Sigmoid colon (tissue), 7 donors: ENCODE measurements around the gene HPX. TPM values are rescaled to one million over a fixed set of nuclear protein-coding genes. Genes with fewer than 3 reads are reported as not detected.

Experiments used
- DNase-seq: peaks from one replicate; pipeline ENCODE4 v3.0.0-alpha.2; 2019
- H3K27ac ChIP-seq, 4 donors: fragments of 200-600 bp; sonication (generic); one replicate each; pipeline ENCODE4 v1.5.1; 2016 to 2019; ENCODE audit warnings: mild to moderate bottlenecking in 1 of 4
- H3K27me3 ChIP-seq, 3 donors: fragments of 200-600 bp; sonication (generic); one replicate each; pipeline ENCODE4 v1.5.1; 2019; ENCODE audit warnings: mild to moderate bottlenecking in 1 of 3
- H3K36me3 ChIP-seq, 4 donors: fragments of 200-600 bp; sonication (generic); one replicate each; pipeline ENCODE4 v1.5.1; 2016 to 2019
- H3K4me1 ChIP-seq, 4 donors: fragments of 200-600 bp; sonication (generic); one replicate each; pipeline ENCODE4 v1.5.1; 2017 to 2019
- H3K4me3 ChIP-seq, 4 donors: fragments of 200-600 bp; sonication (generic); one replicate each; pipeline ENCODE4 v1.5.1; 2017 to 2019; ENCODE audit warnings: mild to moderate bottlenecking in 2 of 4, moderate library complexity in 1 of 4
- H3K9me3 ChIP-seq, 4 donors: fragments of 200-600 bp in 3 of 4; sonication (generic) in 3 of 4; one replicate each; pipeline versions ENCODE4 v1.5.1 to v1.6.1; 2013 to 2019
- EP300 ChIP-seq, 4 donors: sonication (generic); formaldehyde crosslinking; IDR thresholded peaks; one replicate each; pipeline ENCODE4 v1.6.1; 2017; ENCODE audit warnings: antibody characterized with exemption in 4 of 4
- POLR2A ChIP-seq, 2 donors: fragments of 450-650 bp; IDR thresholded peaks; one replicate each; pipeline ENCODE4 v1.6.1; 2016; ENCODE audit warnings: antibody characterized with exemption in 2 of 2, mild to moderate bottlenecking in 2 of 2, moderate library complexity in 2 of 2
- POLR2AphosphoS5 ChIP-seq, 4 donors: sonication (generic); formaldehyde crosslinking; IDR thresholded peaks; one replicate each; pipeline ENCODE4 v1.6.1; 2017; ENCODE audit warnings: antibody characterized with exemption in 4 of 4
- WGBS, 2 donors: extraction: QIAGEN DNeasy Blood & Tissue Kit; methylation state at CpG; one replicate each; pipeline ENCODE4 v1.1.7; 2013; 5-methylcytosine and 5-hydroxymethylcytosine counted together
- intact Hi-C: fragments of 100-400 bp; cut with DNase I; formaldehyde crosslinking; loops from one replicate; pipeline ENCODE4 v1.15.1; 2023
- polyA plus RNA-seq, 3 donors: library from polyadenylated mRNA; stranded (reverse); fragments of 200-250 nt; gene quantifications; one replicate each; pipeline ENCODE4 v1.2.3, GENCODE V29; 2013
- total RNA-seq, 4 donors: library from RNA; depleted of rRNA; stranded (reverse); fragments of >200 nt; gene quantifications; one replicate each; pipeline ENCODE4 v1.1.0, GENCODE V29; 2016
- TF ChIP-seq, protein P1 (sequence below), 4 experiments: fragments of 450-650 bp in 3 of 4; fragments of 200-600 bp in 1 of 4; IDR thresholded peaks; one replicate each; pipeline ENCODE4 v1.5.1; 2016 to 2019; ENCODE audit warnings: antibody characterized with exemption in 4 of 4, mild to moderate bottlenecking in 3 of 4, moderate library complexity in 2 of 4
- donor health status: healthy with polysubstance abuse.
- donor health status: Bipolar disorder and iron deficiency.
- donor health status: healthy.

Gene HPX
- total and polyA plus RNA-seq, 7 donors, result 0.54 to 3.0 (median 1.3) TPM; not detected in 3

- no peaks in the 10 kb centered on the region for H3K9me3 ChIP-seq
- no peaks in the 10 kb centered on the region for H3K27me3 ChIP-seq
- intact Hi-C loops, result no loop called here
- no peak for DNase-seq
- peaks cover 0 to 6% (median 5%) of the 10 kb centered on the region in 4 donors for H3K4me1 ChIP-seq
- H3K36me3 ChIP-seq, result no peaks in the 10 kb centered on the region
- 88 to 97% methylated on average over 7 of the region's 7 CpGs for WGBS, 2 donors
- TF ChIP-seq POLR2A (IDR thresholded peaks at IDR 0.05), result no peak
- TF ChIP-seq EP300 (IDR thresholded peaks at IDR 0.05), result no peak
- TF ChIP-seq, protein P1, sequence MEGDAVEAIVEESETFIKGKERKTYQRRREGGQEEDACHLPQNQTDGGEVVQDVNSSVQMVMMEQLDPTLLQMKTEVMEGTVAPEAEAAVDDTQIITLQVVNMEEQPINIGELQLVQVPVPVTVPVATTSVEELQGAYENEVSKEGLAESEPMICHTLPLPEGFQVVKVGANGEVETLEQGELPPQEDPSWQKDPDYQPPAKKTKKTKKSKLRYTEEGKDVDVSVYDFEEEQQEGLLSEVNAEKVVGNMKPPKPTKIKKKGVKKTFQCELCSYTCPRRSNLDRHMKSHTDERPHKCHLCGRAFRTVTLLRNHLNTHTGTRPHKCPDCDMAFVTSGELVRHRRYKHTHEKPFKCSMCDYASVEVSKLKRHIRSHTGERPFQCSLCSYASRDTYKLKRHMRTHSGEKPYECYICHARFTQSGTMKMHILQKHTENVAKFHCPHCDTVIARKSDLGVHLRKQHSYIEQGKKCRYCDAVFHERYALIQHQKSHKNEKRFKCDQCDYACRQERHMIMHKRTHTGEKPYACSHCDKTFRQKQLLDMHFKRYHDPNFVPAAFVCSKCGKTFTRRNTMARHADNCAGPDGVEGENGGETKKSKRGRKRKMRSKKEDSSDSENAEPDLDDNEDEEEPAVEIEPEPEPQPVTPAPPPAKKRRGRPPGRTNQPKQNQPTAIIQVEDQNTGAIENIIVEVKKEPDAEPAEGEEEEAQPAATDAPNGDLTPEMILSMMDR (IDR thresholded peaks at IDR 0.05), result no peak
- TF ChIP-seq POLR2AphosphoS5 (IDR thresholded peaks at IDR 0.05), result no peak
- H3K27ac ChIP-seq, result no peak overlapping the region
- no peak overlapping the region for H3K4me3 ChIP-seq
Observed at GRCh38 chr11:6385046-6385777, 55.6 kb downstream of the HPX start.

Other genes starting within 250 kb of the HPX start
- gene OR52W1, start 241.8 kb downstream of the HPX start, total RNA-seq, result not detected
- gene OR52W1, start 241.8 kb downstream of the HPX start, polyA plus RNA-seq, result not detected
- not detected for gene C11orf42, start 235.4 kb downstream of the HPX start, total RNA-seq
- not detected for gene C11orf42, start 235.4 kb downstream of the HPX start, polyA plus RNA-seq
- gene FHIP1B, start 206.4 kb downstream of the HPX start, total RNA-seq, result 10 to 100 TPM; 21.6 to 66.0 (median 36.6) TPM
- 10 to 100 TPM; 43.5 to 89.0 (median 49.2) TPM for gene FHIP1B, start 206.4 kb downstream of the HPX start, polyA plus RNA-seq
- under 1 TPM in 1 of 4 donors, not detected in 3; 0.55 TPM for gene CNGA4, start 201.9 kb downstream of the HPX start, total RNA-seq
- under 1 TPM in 1 of 3 donors, not detected in 2; 0.16 TPM for gene CNGA4, start 201.9 kb downstream of the HPX start, polyA plus RNA-seq
- gene CCKBR, start 181.1 kb downstream of the HPX start, total RNA-seq, result under 1 TPM in 2 of 4 donors, not detected in 2; 0.41 to 0.99 TPM
- gene CCKBR, start 181.1 kb downstream of the HPX start, polyA plus RNA-seq, result not detected
- gene CAVIN3, start 120.5 kb downstream of the HPX start, total RNA-seq, result 100 to 1,000 TPM; 113 to 294 (median 188) TPM
- 10 to 100 TPM in 2 of 3 donors, 1 to 10 TPM in 1; 6.9 to 25.6 (median 24.0) TPM for gene CAVIN3, start 120.5 kb downstream of the HPX start, polyA plus RNA-seq
- gene SMPD1, start 50.5 kb downstream of the HPX start, total RNA-seq, result 10 to 100 TPM; 17.1 to 36.8 (median 18.5) TPM
- gene SMPD1, start 50.5 kb downstream of the HPX start, polyA plus RNA-seq, result 10 to 100 TPM in 2 of 3 donors, 1 to 10 TPM in 1; 9.6 to 46.4 (median 22.2) TPM
- gene APBB1, start 21.9 kb downstream of the HPX start, total RNA-seq, result 10 to 100 TPM; 51.0 to 85.0 (median 61.7) TPM
- gene APBB1, start 21.9 kb downstream of the HPX start, polyA plus RNA-seq, result 10 to 100 TPM in 1 of 3 donors, 1 to 10 TPM in 2; 5.5 to 19.7 (median 9.6) TPM
- gene TRIM3, start 33.0 kb upstream of the HPX start, total RNA-seq, result 10 to 100 TPM; 19.8 to 27.1 (median 24.4) TPM
- gene TRIM3, start 33.0 kb upstream of the HPX start, polyA plus RNA-seq, result 10 to 100 TPM; 14.6 to 19.8 (median 17.1) TPM
- 10 to 100 TPM; 33.9 to 37.2 (median 35.3) TPM for gene ARFIP2, start 40.3 kb upstream of the HPX start, total RNA-seq
- 10 to 100 TPM; 55.8 to 68.0 (median 60.7) TPM for gene ARFIP2, start 40.3 kb upstream of the HPX start, polyA plus RNA-seq
- 10 to 100 TPM; 24.9 to 47.4 (median 44.2) TPM for gene TIMM10B, start 40.5 kb upstream of the HPX start, total RNA-seq
- gene TIMM10B, start 40.5 kb upstream of the HPX start, polyA plus RNA-seq, result 10 to 100 TPM; 31.2 to 37.7 (median 36.2) TPM
- gene DNHD1, start 56.3 kb upstream of the HPX start, total RNA-seq, result 10 to 100 TPM; 12.5 to 29.9 (median 15.7) TPM
- 10 to 100 TPM in 1 of 3 donors, 1 to 10 TPM in 2; 1.4 to 11.1 (median 3.6) TPM for gene DNHD1, start 56.3 kb upstream of the HPX start, polyA plus RNA-seq
- 10 to 100 TPM; 20.7 to 23.2 (median 21.7) TPM for gene RRP8, start 162.6 kb upstream of the HPX start, total RNA-seq
- gene RRP8, start 162.6 kb upstream of the HPX start, polyA plus RNA-seq, result 10 to 100 TPM; 10.2 to 15.8 (median 12.3) TPM
- gene ILK, start 162.8 kb upstream of the HPX start, total RNA-seq, result 100 to 1,000 TPM; 450 to 607 (median 548) TPM
- gene ILK, start 162.8 kb upstream of the HPX start, polyA plus RNA-seq, result 100 to 1,000 TPM in 2 of 3 donors, 10 to 100 TPM in 1; 93.7 to 117 (median 100) TPM
- 10 to 100 TPM; 33.2 to 60.0 (median 49.0) TPM for gene TAF10, start 171.2 kb upstream of the HPX start, total RNA-seq
- 100 to 1,000 TPM in 2 of 3 donors, 10 to 100 TPM in 1; 67.6 to 148 (median 129) TPM for gene TAF10, start 171.2 kb upstream of the HPX start, polyA plus RNA-seq
- 10 to 100 TPM; 39.8 to 58.8 (median 45.9) TPM for gene TPP1, start 178.4 kb upstream of the HPX start, total RNA-seq
- 10 to 100 TPM; 13.2 to 60.3 (median 55.5) TPM for gene TPP1, start 178.4 kb upstream of the HPX start, polyA plus RNA-seq
- 10 to 100 TPM; 21.7 to 57.1 (median 32.2) TPM for gene DCHS1, start 214.8 kb upstream of the HPX start, total RNA-seq
- gene DCHS1, start 214.8 kb upstream of the HPX start, polyA plus RNA-seq, result 1 to 10 TPM in 1 of 3 donors, under 1 TPM in 2; under 0.01 to 6.3 (median 0.46) TPM
- gene MRPL17, start 242.4 kb upstream of the HPX start, total RNA-seq, result 10 to 100 TPM; 18.3 to 97.5 (median 20.1) TPM
- gene MRPL17, start 242.4 kb upstream of the HPX start, polyA plus RNA-seq, result 10 to 100 TPM; 23.4 to 51.1 (median 28.9) TPM